Colon (tissue), 2 donors: ENCODE results near the gene GPNMB.
"Not testable (repeated sequence)": the region's sequence is repeated elsewhere in the genome, so short reads cannot be mapped to it uniquely, and the experiment has no call there.

Experiments used
- FAIRE-seq: peaks from 2 replicates; lab custom pipeline; 2012; peaks lifted over from hg19 to GRCh38; lab: Jason Lieb, UNC
- donor health status: control.
- donor health status: control.

The GPNMB gene

DNA sequence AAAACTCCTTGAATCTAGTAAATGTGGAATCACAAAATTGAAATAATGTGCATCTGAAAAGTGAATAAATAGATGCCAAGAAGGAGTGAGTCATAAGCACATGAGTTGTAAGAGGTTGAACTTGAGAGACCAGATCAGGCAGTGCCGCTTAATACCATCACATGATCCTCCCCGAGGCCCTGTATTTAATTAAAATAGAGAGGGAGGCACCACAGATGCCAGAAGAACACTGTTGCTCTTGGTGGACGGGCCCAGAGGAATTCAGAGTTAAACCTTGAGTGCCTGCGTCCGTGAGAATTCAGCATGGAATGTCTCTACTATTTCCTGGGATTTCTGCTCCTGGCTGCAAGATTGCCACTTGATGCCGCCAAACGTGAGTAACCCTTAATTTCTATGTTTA is at the start of gene GPNMB:
Gene GPNMB (plus strand): TSS at position 221 of the 400 bp plus-strand sequence. CDS start 83 bp downstream, at position 304.
- FAIRE-seq: no peak

DNA sequence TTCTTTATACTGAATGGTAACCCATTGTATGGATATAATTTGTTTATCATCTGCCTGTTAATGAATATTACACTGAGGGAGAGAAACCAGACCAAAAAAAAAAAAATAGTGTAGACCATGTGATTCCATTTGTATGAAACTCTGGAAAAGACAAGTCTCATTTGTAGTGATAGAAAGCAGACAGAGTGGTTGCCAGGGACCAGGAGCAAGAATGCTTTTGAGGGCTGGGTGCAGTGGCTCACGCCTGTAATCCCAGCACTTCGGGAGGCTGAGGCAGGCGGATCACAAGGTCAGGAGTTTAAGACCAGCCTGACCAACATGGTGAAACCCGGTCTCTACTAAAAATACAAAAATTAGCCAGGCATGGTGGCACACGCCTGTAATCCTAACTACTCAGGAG is 48.8 kb upstream of the GPNMB start:
- not testable (repeated sequence) for FAIRE-seq

DNA sequence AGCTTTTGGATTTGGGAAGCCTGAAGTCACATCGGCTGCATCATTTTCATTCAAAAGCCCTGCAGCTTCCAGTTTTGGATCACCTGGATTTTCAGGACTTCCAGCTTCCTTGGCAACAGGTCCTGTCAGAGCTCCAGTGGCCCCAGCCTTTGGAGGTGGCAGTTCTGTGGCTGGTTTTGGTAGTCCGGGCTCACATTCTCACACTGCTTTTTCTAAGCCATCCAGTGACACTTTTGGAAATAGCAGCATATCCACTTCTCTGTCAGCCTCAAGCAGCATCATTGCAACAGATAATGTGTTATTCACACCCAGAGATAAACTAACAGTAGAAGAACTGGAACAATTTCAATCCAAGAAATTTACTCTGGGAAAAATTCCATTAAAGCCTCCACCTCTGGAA is 46.2 kb upstream of the GPNMB start:
- no peak for FAIRE-seq

DNA sequence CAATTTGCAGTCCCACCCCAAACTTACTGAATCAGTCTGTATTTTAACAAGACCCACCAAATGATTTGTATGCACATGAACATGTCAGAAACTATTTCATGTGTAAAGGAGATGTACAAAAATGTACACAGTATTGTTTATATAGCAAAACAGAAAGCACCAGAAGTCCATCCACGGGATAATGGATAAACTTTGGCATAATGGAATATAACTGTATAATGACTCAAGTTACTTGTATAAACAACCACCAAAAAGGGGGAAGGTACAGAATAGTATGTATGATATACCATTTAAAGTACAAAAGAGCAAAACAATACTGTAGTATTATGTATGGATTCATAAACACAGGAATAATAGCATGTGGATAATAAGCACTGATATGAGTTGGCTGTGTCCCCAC is 42.3 kb upstream of the GPNMB start:
- FAIRE-seq: no peak

DNA sequence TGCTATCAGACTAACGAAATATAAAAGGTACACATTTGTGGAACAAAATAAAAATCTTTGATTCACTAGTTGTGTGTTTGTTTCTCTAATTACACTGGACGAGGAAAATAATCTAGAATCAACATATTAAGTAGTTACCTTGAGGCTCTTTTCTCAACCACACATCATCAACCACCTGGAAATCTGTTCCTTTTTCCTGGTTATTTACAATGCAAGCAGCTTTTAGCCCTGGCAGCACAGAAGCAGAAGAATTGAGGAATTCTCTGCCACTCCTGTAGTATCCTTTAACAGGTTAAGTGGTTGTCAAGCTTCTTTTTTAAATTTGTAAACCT is 41.0 kb upstream of the GPNMB start:
- no peak for FAIRE-seq

DNA sequence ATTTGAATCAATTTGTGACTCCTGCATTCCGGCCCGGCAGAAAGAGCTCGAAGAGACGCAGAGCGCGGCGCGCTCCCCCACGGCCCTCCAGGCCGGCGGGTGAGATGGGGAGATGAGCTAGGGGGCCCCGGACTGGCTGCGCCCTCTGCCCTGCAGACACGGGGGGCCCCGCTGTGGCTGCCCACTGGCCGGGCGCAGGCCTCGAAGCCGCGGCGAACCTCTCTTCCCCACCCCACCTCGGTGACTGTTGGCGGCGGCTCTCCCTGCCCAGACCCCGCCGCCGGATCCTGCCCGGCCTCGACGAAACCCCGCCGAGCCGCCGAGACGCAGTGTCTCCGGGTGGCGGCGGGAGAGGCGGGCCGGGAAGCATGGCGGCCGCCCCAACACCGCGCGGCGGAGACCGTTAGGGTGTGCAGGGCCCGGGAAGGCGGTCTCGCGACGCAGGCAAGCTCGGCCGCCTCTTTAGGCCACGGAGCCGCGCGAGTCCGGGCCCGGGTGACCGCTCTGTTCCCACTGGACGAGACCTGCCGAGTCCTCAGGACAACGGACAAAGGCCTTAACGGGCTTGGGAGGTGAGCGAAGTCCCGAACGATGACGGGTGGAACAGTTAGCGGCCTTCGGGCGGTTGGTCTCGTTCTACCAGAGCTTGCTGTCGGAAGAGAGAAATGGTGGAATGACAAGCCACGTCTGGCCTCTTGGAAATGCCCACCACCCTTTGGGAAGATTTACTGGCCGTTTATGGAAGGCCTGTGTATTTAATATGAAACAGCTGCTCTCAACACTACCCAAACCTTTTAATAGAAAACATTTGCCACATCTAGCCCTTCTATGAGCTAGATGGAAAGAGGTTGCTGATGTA is 40.4 kb upstream of the GPNMB start:
- FAIRE-seq: no peak

DNA sequence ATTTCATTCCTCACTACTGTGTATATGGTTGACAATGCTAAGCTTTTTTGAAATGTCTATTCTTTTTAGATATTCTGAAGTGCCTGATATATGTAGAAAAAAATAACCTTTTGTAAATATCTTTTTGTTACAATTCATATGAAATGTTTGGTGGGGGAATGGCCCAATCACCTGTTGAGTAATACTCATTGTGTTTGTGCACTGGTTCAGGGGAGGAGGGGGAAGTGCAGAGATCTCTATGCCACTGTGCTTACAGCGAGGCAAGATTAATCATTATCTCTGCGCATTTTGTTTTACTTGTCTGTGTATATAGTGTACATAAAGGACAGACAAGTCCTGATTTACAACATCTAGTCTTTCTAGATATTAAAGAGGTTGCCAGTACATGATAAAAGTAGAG is 39.6 kb upstream of the GPNMB start:
- no peak for FAIRE-seq

DNA sequence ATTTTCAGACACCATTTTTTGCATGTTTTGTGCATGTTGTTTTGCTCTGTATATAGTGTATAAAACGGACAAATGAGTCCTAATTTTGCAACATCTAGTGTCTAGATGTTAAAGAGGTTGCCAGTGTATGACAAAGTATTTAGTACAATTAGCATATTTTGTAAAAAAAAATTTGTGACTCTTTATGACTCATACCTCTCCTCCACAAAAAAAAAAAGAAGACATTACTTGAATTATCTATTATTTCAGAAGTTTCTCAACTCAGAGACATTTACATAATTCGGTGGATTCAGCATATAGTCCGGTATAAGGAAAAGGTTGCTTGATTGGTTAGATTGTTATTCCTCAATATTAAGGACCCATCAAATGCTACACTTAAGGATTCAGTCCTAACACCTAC is 38.7 kb upstream of the GPNMB start:
- no peak for FAIRE-seq

DNA sequence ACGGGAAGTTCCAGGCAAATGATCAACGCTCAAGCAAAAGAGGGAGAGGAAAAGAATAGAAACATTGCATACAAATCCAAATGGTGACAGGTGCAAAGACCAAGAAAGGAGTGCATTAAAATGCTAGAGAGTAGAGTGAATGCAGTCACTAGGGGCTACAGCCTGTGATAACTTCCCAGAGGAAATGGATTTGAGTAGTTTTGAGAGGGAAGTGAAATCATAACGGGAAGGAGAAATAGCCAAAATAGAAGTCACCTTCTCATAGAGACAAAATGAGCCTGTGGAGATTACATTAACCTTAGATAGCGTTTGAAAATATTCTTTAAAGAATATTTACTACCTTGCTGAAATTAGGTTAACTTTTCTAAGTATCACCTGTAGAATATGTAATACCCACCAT is 38.3 kb upstream of the GPNMB start:
- no peak for FAIRE-seq

DNA sequence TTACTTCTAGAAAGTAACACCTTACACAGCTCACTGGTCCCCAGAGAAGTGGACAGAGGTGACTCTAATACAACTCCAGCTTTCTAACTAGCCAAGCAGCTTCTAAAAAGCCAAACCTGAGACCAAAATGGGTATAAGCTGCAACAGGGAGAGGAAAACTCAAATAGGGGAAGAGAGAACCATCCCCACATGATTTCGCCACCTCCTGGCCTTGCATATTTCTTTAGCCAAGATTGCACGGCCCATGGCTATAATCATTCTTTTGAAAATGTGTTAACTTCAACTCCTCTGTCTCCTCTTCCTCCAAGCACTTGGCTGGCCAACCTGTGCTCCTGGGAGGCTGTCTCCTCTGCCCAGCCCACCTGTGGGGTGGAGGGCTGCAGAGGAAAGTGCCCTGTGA is 36.1 kb upstream of the GPNMB start:
- FAIRE-seq: no peak

DNA sequence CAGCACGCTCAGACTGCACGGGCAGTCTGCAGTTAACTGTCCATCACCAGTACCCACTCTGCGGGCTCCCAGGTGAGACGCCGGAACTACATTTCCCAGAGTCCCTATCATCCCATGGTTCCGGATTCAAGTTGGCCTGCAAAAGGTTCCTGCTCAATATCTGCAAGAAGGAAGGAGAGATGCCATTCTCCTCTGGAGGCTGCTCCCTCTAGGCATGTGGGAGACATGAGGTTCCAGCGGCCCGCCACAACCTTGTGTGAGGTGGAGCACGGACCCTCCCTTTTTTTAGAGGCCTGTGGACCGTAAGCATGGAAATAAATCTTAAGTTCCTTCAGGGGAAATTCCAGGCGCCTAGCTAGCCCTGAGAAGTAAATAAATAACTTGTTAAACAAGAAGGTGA is 35.0 kb upstream of the GPNMB start:
- no peak for FAIRE-seq

DNA sequence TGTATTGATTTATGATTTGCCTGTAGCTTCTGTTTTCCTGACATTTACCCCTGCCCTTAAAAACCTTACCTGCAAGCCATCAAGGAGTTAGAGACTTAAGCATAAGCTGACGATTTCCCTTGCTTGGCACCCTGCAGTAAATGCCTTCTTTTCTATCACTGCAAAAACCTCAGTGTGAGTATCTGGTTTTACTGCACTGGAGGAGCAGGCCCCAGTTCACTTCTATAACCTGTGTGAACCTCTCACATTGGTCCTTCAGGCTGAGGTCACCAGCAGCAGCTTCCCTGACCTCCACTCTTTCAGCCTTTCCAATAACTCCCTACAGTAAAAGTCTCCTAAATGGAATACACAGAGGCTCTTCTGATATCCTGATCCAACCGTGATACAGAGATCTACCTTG is 34.2 kb upstream of the GPNMB start:
- no peak for FAIRE-seq

DNA sequence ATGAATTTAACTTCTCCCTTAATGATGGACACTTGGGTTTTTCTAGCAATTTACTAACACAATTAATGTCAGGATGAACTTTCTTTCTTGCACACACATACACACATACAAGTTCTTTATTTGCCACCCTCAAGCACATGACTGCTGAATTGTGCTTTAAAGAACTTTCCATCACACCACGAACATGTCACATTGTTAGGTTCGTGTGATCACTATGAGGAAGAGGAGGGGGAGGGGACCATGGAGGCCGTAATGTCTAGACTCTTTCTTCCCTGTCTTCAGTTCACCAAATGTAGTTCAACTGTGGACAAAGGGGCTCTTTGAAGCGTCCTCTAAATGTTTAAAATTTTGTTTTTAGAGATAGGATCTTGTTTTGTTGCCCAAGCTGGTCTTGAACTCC is 33.7 kb upstream of the GPNMB start:
- FAIRE-seq: no peak

DNA sequence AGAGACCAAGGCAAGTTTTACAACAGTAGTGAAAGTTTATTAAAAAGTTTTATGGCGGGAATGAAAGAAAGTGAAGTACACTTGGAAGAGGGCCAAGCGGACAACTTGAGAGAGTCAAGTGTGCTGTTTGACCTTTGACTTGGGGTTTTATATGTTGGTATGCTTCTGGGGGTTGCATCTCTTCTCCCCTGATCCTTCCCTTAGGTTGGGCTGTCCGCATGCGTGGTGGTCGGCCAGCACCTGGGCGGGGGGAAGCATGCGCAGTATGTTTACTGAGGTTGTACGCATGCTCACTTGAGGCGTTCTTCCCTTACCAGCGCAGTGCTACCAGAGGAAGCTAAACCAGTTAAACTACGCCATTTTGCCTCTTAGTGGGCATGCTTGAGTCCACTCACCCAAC is 32.8 kb upstream of the GPNMB start:
- no peak for FAIRE-seq

DNA sequence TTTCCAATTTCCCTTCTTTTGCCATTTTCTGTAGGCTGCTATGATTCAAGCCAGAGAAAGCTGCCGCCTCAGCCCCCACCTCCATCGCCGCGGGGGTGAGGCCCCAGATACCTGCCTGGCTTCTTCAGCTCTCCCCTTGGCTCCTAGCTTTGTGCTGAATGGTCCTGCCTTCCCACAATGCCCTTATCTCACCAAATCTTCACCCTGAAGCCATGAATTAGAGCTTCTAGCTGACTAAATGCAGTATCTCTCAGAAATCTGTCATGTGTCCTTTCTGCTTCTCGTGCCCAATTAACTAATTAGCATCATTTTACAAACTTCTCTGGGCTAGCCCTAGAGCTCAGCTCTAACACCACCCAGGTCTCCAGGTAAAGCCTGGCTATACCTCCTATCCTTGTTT is 32.2 kb upstream of the GPNMB start:
- FAIRE-seq: no peak

DNA sequence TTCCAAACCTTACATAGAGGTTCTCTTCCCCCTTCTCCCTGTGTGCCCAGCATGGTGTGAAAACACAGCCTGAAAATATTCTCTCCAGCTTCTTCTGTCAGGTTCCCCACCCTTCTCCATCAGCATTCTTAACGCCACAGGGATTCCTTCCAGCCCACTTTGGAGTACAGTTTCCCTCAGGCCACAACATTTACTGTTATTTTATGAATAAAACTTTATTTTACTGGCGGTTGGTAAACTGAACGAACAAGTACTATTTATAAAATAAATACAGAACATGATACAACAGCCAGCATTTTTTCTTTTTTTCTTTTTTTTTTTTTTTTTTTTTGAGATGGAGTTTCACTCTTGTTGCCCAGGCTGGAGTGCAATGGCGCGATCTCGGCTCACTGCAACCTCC is 31.6 kb upstream of the GPNMB start:
- FAIRE-seq: no peak

DNA sequence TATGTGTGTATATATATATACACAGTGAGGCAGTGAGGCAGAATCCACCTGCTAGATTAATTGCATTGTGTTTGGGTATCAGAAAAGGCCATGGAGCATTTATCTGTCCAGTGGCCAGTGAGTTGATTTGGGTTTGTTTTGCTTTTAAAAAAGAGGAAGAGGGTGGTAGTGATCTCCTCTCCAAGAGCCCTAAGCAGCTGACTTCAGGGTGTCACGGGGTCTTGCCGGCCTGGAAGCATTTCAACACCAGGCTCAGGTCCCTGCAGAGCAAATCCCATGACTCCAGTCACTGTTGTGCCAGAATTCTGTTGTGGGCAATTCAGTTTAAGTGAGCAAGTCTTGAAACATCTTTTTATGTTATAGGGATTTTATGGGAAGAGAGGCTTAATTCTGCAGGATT is 30.6 kb upstream of the GPNMB start:
- FAIRE-seq: no peak

DNA sequence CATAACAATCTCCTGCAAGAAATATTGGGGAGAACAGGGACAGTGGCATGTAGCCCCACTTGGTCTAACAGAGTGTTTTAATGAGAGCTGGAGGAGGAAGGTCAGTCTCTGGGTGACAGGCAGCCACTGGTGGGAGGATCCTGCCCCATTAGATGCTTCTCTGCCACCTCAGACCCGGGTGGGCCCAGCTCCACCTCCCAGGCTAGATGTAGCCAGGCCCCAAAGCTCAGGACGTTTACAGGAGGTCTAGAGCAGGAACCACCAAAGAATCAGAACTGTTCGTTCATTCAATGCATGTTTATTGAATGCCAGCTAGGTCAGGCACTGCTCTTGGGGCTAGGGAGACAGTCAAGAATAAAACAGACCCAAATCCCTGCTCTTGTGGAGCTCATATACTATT is 28.4 kb upstream of the GPNMB start:
- no peak for FAIRE-seq

DNA sequence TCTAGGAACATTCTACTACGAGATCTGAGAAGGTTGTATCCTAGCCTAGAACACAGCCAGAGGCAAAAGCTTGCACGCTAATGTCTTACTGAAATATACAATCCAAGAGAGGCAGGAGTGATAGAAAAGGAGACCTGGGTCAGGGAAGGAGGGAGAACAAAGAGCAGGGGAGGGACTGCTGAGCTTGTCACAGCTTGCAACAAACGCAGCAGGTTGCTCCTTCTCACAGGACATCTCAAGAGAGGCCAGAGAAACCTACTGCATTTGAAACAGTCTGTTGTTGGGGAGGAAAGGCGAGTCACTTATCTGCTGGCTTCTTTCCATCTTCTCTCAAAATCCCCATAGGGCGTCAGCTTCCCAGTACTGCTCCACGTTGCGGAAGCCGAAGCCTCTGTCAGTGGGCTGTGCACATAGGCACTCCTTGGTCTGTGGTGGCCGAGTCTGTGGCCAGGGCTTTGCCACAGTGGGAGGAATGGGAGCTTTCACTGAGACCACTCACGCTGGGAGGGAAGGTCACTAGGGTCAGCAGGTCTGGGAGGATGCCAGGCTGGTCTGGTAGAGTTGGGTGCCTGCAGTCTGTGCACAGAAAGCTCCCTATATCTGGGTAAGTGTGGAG is 25.8 kb upstream of the GPNMB start:
- no peak for FAIRE-seq

DNA sequence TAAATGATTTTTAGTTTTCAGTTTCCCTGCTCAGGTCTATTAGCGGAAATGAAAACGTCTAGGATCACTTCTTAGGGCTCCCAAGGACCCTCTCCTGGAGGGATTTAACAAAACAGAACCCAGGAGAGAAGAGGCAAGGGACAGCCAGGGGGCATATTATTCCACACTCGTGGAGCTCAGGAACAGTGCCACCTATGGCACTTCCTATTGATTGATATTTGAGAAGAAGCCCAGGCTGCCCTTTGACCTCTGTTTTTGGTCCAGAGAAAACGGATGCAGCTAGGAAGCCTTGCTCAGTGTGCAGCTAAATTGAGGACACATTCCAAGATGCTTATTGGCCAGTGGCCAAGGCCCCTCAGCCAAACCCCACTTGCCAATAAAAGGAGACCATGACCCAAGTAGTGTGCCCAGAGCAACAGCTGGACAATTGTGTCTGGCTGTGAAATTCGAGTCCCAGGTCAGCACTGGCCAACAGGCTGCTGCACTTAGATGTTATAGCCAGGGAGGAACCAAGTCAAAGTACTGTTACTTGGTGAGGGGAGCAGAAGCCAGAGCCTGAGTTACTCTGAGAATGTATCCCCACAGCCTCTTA is 24.0 kb upstream of the GPNMB start:
- no peak for FAIRE-seq

DNA sequence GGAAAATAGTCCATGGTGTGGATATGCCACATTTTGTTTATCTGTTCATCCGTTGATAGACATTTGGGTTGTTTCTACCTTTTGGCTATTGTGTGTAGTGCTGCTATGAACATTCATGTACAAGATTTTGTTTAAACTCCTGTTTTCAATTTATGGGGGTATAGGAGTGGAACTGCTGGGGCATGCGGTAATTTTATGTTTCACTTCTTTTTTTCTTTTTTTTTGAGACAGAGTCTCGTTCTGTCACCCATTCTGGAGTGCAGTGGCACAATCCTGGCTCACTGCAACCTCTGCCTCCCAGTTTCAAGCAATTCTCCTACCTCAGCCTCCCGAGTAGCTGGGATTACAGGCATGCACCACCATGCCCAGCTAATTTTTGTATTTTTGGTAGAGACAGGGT is 22.2 kb upstream of the GPNMB start:
- FAIRE-seq: not testable (repeated sequence)

DNA sequence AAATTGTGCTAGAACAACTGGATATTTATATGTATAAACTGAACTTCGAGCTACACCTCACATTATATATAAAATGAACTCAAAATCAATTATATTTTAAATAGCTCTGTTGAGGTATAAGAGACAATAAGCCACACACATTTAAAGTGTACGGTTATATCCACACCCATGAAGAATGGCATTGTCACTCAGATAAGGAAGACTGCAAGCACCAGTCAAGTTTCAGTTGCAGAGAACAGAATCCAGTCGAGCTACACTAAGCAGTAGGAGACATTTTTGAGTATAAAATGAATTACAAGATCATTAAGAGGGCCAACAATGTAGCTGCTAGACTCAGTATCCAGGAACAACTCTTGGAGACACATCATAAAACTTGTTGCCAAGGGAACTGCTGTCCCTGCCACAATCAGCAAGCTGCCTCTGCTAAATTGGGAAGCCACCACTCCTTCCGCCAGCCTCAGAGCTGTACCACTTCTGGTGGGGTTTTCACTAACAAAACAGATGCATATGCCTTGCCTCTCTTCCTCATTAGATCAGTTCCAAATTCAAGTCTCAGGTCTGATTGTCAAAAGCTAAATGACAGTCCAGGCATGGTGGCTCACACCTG is 19.6 kb upstream of the GPNMB start:
- FAIRE-seq: no peak

DNA sequence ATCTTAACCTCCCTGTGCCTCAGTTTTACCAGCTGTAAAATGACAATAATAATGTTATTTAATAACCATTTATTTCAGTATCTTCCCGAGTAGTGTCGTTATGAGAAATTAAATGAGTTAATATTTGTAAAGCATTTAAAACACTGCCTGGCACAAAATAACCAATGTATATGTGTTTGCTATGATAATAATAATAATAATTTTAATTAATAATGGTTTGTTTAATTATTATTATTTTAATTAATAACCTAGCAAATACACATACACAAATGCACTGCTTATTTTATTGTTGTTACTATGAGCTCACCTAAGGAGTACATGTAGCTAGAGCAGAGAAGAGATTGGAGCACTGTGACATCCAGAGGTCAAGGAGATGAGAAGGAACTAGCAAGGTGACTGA is 18.2 kb upstream of the GPNMB start:
- no peak for FAIRE-seq
